ENCODE data around the gene ALMS1.

GRCh38 chr2:73640946-73641766 is 255.5 kb downstream of the ALMS1 start:
- TF ChIP-seq MAX (IDR thresholded peaks at IDR 0.05) (no peak), CTCF (IDR thresholded peaks at IDR 0.05) (no peak)
